ENCODE data around the gene PET117. TPM values are rescaled to one million over a fixed set of nuclear protein-coding genes. Genes with fewer than 3 reads are reported as not detected.
"Not testable (repeated sequence)": the region's sequence is repeated elsewhere in the genome, so short reads cannot be mapped to it uniquely, and the experiment has no call there.

PET117 gene
- polyA plus RNA-seq, 1 experiment = 12.1 TPM

DNA sequence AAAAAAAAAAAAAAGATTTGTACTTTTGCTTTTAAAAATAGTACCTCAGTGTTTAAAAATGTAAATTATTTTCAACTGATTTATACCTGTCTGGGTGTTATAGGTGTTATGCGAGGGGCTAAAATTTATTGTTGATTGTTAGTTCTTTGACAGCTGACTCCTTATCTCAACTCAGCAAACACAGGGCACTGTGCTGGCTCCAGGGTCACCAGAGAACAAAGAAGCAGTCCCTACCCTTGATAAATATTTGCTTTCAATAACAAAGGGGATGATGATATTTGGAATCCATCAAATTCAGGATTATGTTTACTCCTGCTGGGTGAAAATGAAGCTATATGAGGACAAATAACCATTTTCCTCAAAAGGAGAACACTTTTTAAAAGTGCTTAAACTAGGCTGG, 34.2 kb upstream of the PET117 start:
- H3K9me3 ChIP-seq (ENCODE audit: control insufficient read depth, insufficient read depth, low read length) = no peaks in the 10 kb centered on the region

DNA sequence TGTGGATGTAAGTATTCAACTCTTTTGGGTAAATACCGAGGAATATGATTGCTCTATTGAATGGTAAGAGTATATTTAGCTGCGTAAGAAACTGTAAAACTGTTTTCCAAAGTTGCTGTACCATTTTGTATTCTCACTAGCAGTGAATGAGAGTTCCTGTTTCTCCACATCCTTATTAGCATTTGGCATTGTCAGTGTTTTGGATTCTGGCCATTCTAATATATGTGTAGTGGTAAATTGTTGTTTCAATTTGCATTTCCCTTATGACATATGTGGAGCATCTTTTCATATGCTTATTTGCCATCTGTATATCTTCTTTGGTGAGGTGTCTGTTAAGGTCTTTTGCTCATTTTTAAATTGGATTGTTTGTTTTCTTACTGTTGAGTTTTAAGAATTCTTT, 29.3 kb upstream of the PET117 start:
- TF ChIP-seq, protein P1, sequence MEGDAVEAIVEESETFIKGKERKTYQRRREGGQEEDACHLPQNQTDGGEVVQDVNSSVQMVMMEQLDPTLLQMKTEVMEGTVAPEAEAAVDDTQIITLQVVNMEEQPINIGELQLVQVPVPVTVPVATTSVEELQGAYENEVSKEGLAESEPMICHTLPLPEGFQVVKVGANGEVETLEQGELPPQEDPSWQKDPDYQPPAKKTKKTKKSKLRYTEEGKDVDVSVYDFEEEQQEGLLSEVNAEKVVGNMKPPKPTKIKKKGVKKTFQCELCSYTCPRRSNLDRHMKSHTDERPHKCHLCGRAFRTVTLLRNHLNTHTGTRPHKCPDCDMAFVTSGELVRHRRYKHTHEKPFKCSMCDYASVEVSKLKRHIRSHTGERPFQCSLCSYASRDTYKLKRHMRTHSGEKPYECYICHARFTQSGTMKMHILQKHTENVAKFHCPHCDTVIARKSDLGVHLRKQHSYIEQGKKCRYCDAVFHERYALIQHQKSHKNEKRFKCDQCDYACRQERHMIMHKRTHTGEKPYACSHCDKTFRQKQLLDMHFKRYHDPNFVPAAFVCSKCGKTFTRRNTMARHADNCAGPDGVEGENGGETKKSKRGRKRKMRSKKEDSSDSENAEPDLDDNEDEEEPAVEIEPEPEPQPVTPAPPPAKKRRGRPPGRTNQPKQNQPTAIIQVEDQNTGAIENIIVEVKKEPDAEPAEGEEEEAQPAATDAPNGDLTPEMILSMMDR (IDR thresholded peaks at IDR 0.05; ENCODE audit: low read depth, low read length) = no peak
- DNase-seq (ENCODE audit: low read depth, low spot score) = no peak
- Histone ChIP-seq H3K4me3 (ENCODE audit: low read depth, low read length) (no peak overlapping the region), H3K27me3 (ENCODE audit: control insufficient read depth, insufficient read depth, low read length) (no peaks in the 10 kb centered on the region), H3K9me3 (ENCODE audit: control insufficient read depth, insufficient read depth, low read length) (no peaks in the 10 kb centered on the region), H3K27ac (ENCODE audit: low read depth, low read length) (no peak overlapping the region)
- POLR2A ChIA-PET = no interaction called here
- CTCF ChIA-PET = no interaction called here

More for the DNA sequence above, 34.2 kb upstream of the PET117 start:
- TF ChIP-seq, protein P1 (IDR thresholded peaks at IDR 0.05; ENCODE audit: low read depth, low read length) = no peak
- Histone ChIP-seq H3K27ac (ENCODE audit: low read depth, low read length) (no peak overlapping the region), H3K4me3 (ENCODE audit: low read depth, low read length) (no peak overlapping the region), H3K27me3 (ENCODE audit: control insufficient read depth, insufficient read depth, low read length) (no peaks in the 10 kb centered on the region)
- CTCF ChIA-PET = no interaction called here
- DNase-seq (ENCODE audit: low read depth, low spot score) = no peak
- POLR2A ChIA-PET = no interaction called here

DNA sequence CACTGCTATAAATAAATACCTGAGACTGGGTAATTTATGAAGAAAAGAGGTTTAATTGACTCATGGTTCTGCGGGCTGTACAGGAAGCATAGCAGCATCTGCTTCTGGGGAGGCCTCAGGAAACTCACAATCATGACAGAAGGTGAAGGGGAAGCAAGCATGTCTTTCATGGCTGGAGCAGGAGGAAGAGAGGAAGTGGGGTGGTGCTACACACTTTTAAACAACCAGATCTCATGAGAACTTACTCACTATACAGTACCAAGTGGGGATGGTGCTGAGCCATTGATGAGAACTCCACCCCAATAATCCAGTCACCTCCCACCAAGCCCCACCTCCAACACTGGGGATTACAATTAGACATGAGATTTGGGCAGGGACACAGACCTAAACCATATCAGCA, 9.1 kb upstream of the PET117 start:
- H3K9me3 ChIP-seq (ENCODE audit: control insufficient read depth, insufficient read depth, low read length); H3K27ac ChIP-seq (ENCODE audit: low read depth, low read length); POLR2A ChIA-PET; DNase-seq (ENCODE audit: low read depth, low spot score); H3K27me3 ChIP-seq (ENCODE audit: control insufficient read depth, insufficient read depth, low read length); CTCF ChIA-PET; H3K4me3 ChIP-seq (ENCODE audit: low read depth, low read length): not testable (repeated sequence)

DNA sequence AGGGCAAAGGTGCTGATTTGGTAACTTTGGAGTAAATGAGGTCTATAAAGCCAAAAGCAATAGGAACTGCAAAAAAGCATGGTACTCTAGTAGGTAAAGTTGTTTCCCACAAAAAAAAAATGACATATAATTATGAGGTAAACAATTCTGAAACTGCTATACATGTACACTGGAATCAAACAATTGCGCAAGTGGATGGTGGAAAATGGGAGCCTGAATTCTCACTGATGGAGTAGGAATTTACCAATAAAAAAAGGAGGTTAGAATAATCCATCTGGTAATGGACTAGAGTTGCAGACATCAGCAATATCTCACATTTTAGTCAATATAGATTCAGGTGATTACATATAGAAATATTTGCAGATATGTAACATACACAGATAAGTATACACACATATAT, 5.0 kb upstream of the PET117 start:
- TF ChIP-seq, protein P1 (IDR thresholded peaks at IDR 0.05; ENCODE audit: low read depth, low read length) = no peak
- no peak overlapping the region for H3K4me3 ChIP-seq (ENCODE audit: low read depth, low read length)
- H3K27ac ChIP-seq (ENCODE audit: low read depth, low read length) = no peak overlapping the region
- H3K27me3 ChIP-seq (ENCODE audit: control insufficient read depth, insufficient read depth, low read length) = peaks cover 6% of the 10 kb centered on the region
- ChIA-PET POLR2A (no interaction called here), CTCF (interaction anchor here (1.0 kb wide), 1 partner anchor 144 kb away, joined by 3 read pairs; no protein-coding TSS in a partner anchor)
- no peak for DNase-seq (ENCODE audit: low read depth, low spot score)
- H3K9me3 ChIP-seq (ENCODE audit: control insufficient read depth, insufficient read depth, low read length) = no peaks in the 10 kb centered on the region

DNA sequence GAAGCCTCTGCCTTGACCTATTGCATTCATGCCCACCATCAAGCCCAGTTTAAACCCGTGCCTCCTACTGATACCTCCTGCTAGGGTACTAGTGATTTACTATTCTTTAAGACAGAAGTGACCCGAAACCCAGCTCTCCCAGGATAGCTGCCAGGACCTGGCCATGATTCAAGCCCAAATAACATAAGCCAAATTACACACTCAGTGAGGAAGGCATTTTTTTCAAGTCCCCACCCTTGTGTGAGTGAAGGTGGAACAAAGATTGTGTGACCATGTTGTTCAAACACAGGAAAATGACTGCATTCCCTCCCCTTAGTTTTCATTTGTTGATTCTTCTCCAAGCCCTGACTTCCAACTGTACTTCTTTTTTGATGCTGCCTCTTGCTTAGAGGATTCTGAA, 3.7 kb upstream of the PET117 start:
- POLR2A ChIA-PET = no interaction called here
- Histone ChIP-seq H3K4me3 (ENCODE audit: low read depth, low read length) (no peak overlapping the region), H3K27me3 (ENCODE audit: control insufficient read depth, insufficient read depth, low read length) (peaks cover 6% of the 10 kb centered on the region), H3K9me3 (ENCODE audit: control insufficient read depth, insufficient read depth, low read length) (no peaks in the 10 kb centered on the region), H3K27ac (ENCODE audit: low read depth, low read length) (no peak overlapping the region)
- DNase-seq (ENCODE audit: low read depth, low spot score) = no peak
- TF ChIP-seq, protein P1 (IDR thresholded peaks at IDR 0.05; ENCODE audit: low read depth, low read length) = no peak
- CTCF ChIA-PET = no interaction called here

DNA sequence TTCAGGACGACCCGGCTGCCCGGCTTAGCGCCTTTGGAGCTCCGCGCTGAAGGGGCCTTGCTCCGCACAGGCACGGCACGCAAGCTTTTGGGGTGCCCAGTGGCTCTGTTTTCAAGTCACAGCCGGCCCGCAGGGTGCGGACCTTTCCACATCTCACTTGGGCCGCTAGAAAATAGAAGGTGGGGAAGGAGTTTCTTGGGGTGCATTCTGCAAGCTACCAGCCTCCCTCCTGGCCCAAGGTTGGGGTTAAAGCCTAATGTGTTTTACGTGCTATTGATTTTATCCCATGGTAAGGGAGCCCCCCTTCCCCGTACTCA, 561 bp downstream of the PET117 start:
- TF ChIP-seq, protein P1 (IDR thresholded peaks at IDR 0.05; ENCODE audit: low read depth, low read length) = no peak
- ChIA-PET POLR2A (interaction anchor here (0.6 to 1.2 kb wide), 4 partner anchors 22 to 450 kb away, joined by 3 to 7 read pairs (median 4); partner anchors contain the start of gene ZNF133), CTCF (no interaction called here)
- peak overlapping the region; percentile 89 for H3K4me3 ChIP-seq (ENCODE audit: low read depth, low read length)
- no peak for DNase-seq (ENCODE audit: low read depth, low spot score)
- peaks cover 6% of the 10 kb centered on the region for H3K27me3 ChIP-seq (ENCODE audit: control insufficient read depth, insufficient read depth, low read length)
- peak overlapping the region; percentile 21 for H3K27ac ChIP-seq (ENCODE audit: low read depth, low read length)
- no peaks in the 10 kb centered on the region for H3K9me3 ChIP-seq (ENCODE audit: control insufficient read depth, insufficient read depth, low read length)
